ENCODE measurements around the gene ZDHHC4. TPM values are rescaled to one million over a fixed set of nuclear protein-coding genes. Genes with fewer than 3 reads are reported as not detected.

Gene ZDHHC4
- polyA plus RNA-seq, 1 of the 3 experiments (the other 2 are of a cell fraction), result 169 TPM

- no peak for TF ChIP-seq FOXM1 (IDR thresholded peaks at IDR 0.05; ENCODE audit: low read depth)
- TF ChIP-seq, protein P1, sequence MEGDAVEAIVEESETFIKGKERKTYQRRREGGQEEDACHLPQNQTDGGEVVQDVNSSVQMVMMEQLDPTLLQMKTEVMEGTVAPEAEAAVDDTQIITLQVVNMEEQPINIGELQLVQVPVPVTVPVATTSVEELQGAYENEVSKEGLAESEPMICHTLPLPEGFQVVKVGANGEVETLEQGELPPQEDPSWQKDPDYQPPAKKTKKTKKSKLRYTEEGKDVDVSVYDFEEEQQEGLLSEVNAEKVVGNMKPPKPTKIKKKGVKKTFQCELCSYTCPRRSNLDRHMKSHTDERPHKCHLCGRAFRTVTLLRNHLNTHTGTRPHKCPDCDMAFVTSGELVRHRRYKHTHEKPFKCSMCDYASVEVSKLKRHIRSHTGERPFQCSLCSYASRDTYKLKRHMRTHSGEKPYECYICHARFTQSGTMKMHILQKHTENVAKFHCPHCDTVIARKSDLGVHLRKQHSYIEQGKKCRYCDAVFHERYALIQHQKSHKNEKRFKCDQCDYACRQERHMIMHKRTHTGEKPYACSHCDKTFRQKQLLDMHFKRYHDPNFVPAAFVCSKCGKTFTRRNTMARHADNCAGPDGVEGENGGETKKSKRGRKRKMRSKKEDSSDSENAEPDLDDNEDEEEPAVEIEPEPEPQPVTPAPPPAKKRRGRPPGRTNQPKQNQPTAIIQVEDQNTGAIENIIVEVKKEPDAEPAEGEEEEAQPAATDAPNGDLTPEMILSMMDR (IDR thresholded peaks at IDR 0.05), result peak; percentile 53
Measured at GRCh38 chr7:6637544-6638229, 60.4 kb downstream of the ZDHHC4 start (continued).

Other genes with a start within 250 kb of the ZDHHC4 start
- 16.1 and 18.5 TPM in 2 replicates for gene FAM220A, start 228.5 kb upstream of the ZDHHC4 start, polyA plus RNA-seq (2012; rRNA removed)
- 454 and 460 TPM in 2 replicates for gene RAC1, start 202.9 kb upstream of the ZDHHC4 start, polyA plus RNA-seq (2012; rRNA removed)
- gene DAGLB, start 129.5 kb upstream of the ZDHHC4 start, polyA plus RNA-seq (2012; rRNA removed), result 24.1 and 27.4 TPM in 2 replicates
- gene KDELR2, start 93.3 kb upstream of the ZDHHC4 start, polyA plus RNA-seq (2012; rRNA removed), result 122 and 136 TPM in 2 replicates
- gene GRID2IP, start 26.0 kb upstream of the ZDHHC4 start, polyA plus RNA-seq (2012; rRNA removed), result 0.03 and 0.06 TPM in 2 replicates
- gene INTS15, start 12.6 kb downstream of the ZDHHC4 start, polyA plus RNA-seq (2012; rRNA removed), result 31.3 and 39.1 TPM in 2 replicates
- 15.9 and 17.6 TPM in 2 replicates for gene ZNF853, start 38.2 kb downstream of the ZDHHC4 start, polyA plus RNA-seq (2012; rRNA removed)
- gene ZNF316, start 59.9 kb downstream of the ZDHHC4 start, polyA plus RNA-seq (2012; rRNA removed), result 18.0 and 18.6 TPM in 2 replicates
- 9.5 and 15.2 TPM in 2 replicates for gene ZNF12, start 129.5 kb downstream of the ZDHHC4 start, polyA plus RNA-seq (2012; rRNA removed)
- 0.02 and 0.10 TPM in 2 replicates for gene RSPH10B2, start 176.6 kb downstream of the ZDHHC4 start, polyA plus RNA-seq (2012; rRNA removed)
- gene CCZ1B, start 248.8 kb downstream of the ZDHHC4 start, polyA plus RNA-seq (2012; rRNA removed), result 30.0 and 47.1 TPM in 2 replicates